Measurements from ENCODE around the gene PALM3. TPM values are rescaled to one million over a fixed set of nuclear protein-coding genes. Genes with fewer than 3 reads are reported as not detected.

PALM3 gene
- polyA plus RNA-seq, 3 donors: not detected

DNA sequence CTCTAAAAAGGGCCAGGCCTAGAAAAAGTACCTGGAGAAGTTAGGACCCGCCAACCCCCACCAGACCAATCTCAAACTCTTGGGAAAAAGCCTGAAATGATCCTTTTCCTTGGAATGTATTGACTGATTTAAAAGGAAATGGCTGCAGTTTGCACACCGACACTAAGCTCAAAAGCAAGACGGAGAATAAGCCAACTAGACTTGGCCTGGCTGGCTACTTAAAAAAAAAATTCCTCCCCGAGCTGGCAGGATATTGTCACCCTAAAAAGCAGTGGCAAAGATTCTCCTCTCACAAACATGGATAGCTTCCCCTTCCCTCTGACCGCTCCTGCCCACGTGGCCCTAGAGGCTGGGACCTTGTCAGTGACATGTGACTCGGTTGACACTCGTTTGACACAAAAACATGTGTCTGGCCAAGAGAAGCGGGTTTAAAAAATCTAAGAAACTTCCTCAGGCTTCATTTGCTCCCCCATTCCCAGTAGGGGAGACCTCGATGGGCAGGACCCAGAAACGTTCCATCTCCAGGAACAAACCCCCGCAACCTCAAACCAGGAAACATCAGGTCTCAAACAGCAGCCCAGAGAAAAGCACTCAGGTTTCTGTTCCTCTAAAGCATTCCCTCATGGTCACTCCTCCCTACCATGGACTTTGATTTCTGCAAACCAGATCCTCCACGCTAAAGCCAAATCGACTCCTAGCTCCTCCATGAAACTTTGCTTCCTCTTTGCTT is 57.1 kb downstream of the PALM3 start:
- H3K79me2 ChIP-seq (ENCODE audit: insufficient read depth, low read length): peaks cover 48% of the 10 kb centered on the region
- Mint-ChIP-seq H3K27ac (peak overlapping the region; percentile 99 to 100 (median 99)), H3K9me3 (peaks cover 0 to 3% (median 0%) of the 10 kb centered on the region in 7 donors), H3K27me3 (ENCODE audit: low read depth in 3 of 3) (peaks cover 0 to 7% (median 0%) of the 10 kb centered on the region in 3 donors), H3K4me3 (peak overlapping the region; percentile 74 to 85), H3K4me1 (peaks cover 42% of the 10 kb centered on the region), H3K36me3 (peaks cover 5 to 23% of the 10 kb centered on the region in 2 donors)
- peak overlapping the region; percentile 23 to 80 (median 30) for H3K4me3 ChIP-seq (replicated peaks in 1 of 3; ENCODE audit: low read depth in 2 of 3, low read length in 3 of 3)
- no peaks in the 10 kb centered on the region for H3K27me3 ChIP-seq (ENCODE audit: control insufficient read depth in 2 of 2, insufficient read depth in 2 of 2, low read length in 2 of 2)
- H3K36me3 ChIP-seq (replicated peaks in 1 of 2; ENCODE audit: control insufficient read depth in 1 of 2, insufficient read depth in 2 of 2, low read length in 2 of 2): peaks cover 3 to 10% of the 10 kb centered on the region in 2 donors
- DNase-seq: peak; percentile 80 to 87 (median 83)
- peak overlapping the region; percentile 99 for H3K9ac ChIP-seq (ENCODE audit: insufficient read depth, low read length, poor library complexity, severe bottlenecking)
- peak overlapping the region; percentile 78 for H3K4me2 ChIP-seq (replicated peaks; ENCODE audit: extremely low read depth, low read length, poor library complexity, severe bottlenecking)
- 0% methylated on average over 8 of the region's 14 CpGs for WGBS (ENCODE audit: insufficient coverage)
- intact Hi-C loops (cut with micrococcal nuclease): loop anchor here (1.0 to 5.0 kb wide), 4 partner anchors 17 to 113 kb away; partner anchors contain the start of gene PRKACA (in 1 of the 2)
- no peaks in the 10 kb centered on the region for H4K20me1 ChIP-seq (ENCODE audit: insufficient read depth, low read length)
- peak overlapping the region; percentile 52 for H2AFZ ChIP-seq (ENCODE audit: insufficient read depth, low read depth, low read length, poor library complexity, severe bottlenecking)
- peaks cover 38 to 45% of the 10 kb centered on the region in 2 donors for H3K4me1 ChIP-seq (ENCODE audit: control insufficient read depth in 1 of 2, insufficient read depth in 2 of 2, low read length in 2 of 2)
- no peaks in the 10 kb centered on the region for H3K9me3 ChIP-seq (replicated peaks in 1 of 2; ENCODE audit: control insufficient read depth in 1 of 2, insufficient read depth in 1 of 2, low read length in 2 of 2)
- peak overlapping the region; percentile 91 to 98 for H3K27ac ChIP-seq (ENCODE audit: low read depth in 1 of 2, low read length in 2 of 2)
- TF ChIP-seq, protein P1, sequence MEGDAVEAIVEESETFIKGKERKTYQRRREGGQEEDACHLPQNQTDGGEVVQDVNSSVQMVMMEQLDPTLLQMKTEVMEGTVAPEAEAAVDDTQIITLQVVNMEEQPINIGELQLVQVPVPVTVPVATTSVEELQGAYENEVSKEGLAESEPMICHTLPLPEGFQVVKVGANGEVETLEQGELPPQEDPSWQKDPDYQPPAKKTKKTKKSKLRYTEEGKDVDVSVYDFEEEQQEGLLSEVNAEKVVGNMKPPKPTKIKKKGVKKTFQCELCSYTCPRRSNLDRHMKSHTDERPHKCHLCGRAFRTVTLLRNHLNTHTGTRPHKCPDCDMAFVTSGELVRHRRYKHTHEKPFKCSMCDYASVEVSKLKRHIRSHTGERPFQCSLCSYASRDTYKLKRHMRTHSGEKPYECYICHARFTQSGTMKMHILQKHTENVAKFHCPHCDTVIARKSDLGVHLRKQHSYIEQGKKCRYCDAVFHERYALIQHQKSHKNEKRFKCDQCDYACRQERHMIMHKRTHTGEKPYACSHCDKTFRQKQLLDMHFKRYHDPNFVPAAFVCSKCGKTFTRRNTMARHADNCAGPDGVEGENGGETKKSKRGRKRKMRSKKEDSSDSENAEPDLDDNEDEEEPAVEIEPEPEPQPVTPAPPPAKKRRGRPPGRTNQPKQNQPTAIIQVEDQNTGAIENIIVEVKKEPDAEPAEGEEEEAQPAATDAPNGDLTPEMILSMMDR (IDR thresholded peaks at IDR 0.05): no peak

Other genes starting within 250 kb of the PALM3 start
- not detected for gene NANOS3, start 184.9 kb downstream of the PALM3 start, polyA plus RNA-seq
- gene BRME1, start 156.0 kb downstream of the PALM3 start, polyA plus RNA-seq: under 1 TPM in 2 of 3 donors, not detected in 1; 0.05 to 0.28 TPM
- gene CC2D1A, start 155.9 kb downstream of the PALM3 start, polyA plus RNA-seq: 10 to 100 TPM in 1 of 3 donors, 1 to 10 TPM in 2; 4.6 to 27.0 (median 6.2) TPM
- 1 to 10 TPM; 1.2 to 1.4 (median 1.3) TPM for gene PODNL1, start 123.7 kb downstream of the PALM3 start, polyA plus RNA-seq
- 100 to 1,000 TPM in 1 of 3 donors, 1 to 10 TPM in 2; 2.8 to 116 (median 3.4) TPM for gene DCAF15, start 109.6 kb downstream of the PALM3 start, polyA plus RNA-seq
- gene RFX1, start 55.8 kb downstream of the PALM3 start, polyA plus RNA-seq: 10 to 100 TPM in 1 of 3 donors, under 1 TPM in 2; 0.89 to 12.8 (median 0.95) TPM
- gene RLN3, start 33.9 kb downstream of the PALM3 start, polyA plus RNA-seq: not detected
- gene IL27RA, start 30.3 kb downstream of the PALM3 start, polyA plus RNA-seq: 10 to 100 TPM; 40.4 to 61.5 (median 54.9) TPM
- under 1 TPM; 0.42 to 0.77 (median 0.52) TPM for gene MISP3, start 10.7 kb upstream of the PALM3 start, polyA plus RNA-seq
- not detected for gene C19orf67, start 23.7 kb upstream of the PALM3 start, polyA plus RNA-seq
- gene SAMD1, start 28.7 kb upstream of the PALM3 start, polyA plus RNA-seq: 10 to 100 TPM in 1 of 3 donors, 1 to 10 TPM in 1, under 1 TPM in 1; 0.78 to 19.4 (median 1.4) TPM
- 100 to 1,000 TPM in 1 of 3 donors, 1 to 10 TPM in 2; 2.0 to 231 (median 3.8) TPM for gene PRKACA, start 55.7 kb upstream of the PALM3 start, polyA plus RNA-seq
- 10 to 100 TPM in 1 of 3 donors, 1 to 10 TPM in 2; 6.3 to 13.4 (median 9.2) TPM for gene ASF1B, start 74.5 kb upstream of the PALM3 start, polyA plus RNA-seq
- gene ADGRL1, start 144.1 kb upstream of the PALM3 start, polyA plus RNA-seq: 1 to 10 TPM in 1 of 3 donors, not detected in 2; 1.7 TPM

Data from CD14-positive monocyte (primary cell).